Ascending aorta (tissue), 2 donors: ENCODE results near the gene MTOR. TPM values are rescaled to one million over a fixed set of nuclear protein-coding genes. Genes with fewer than 3 reads are reported as not detected.

Experiments
- DNase-seq, 2 donors: peaks; one replicate each; pipeline ENCODE4 v3.0.0-alpha.2; 2019; ENCODE audit warnings: low spot score in 2 of 2
- H3K27ac ChIP-seq, 2 donors: fragments of 200-600 bp; sonication (generic); one replicate each; pipeline ENCODE4 v1.5.1; 2016 to 2017; ENCODE audit warnings: mild to moderate bottlenecking in 1 of 2
- H3K27me3 ChIP-seq: fragments of 200-600 bp; sonication (generic); one replicate; pipeline ENCODE4 v1.5.1; 2017
- H3K36me3 ChIP-seq, 2 donors: fragments of 200-600 bp; sonication (generic); one replicate each; pipeline ENCODE4 v1.5.1; 2016
- H3K4me1 ChIP-seq, 2 donors: fragments of 200-600 bp; sonication (generic); one replicate each; pipeline ENCODE4 v1.5.1; 2016 to 2017; ENCODE audit warnings: mild to moderate bottlenecking in 1 of 2
- H3K4me3 ChIP-seq, 2 donors: fragments of 200-600 bp; sonication (generic); one replicate each; pipeline ENCODE4 v1.5.1; 2016 to 2017; ENCODE audit warnings: mild to moderate bottlenecking in 1 of 2
- H3K9me3 ChIP-seq, 2 donors: fragments of 200-600 bp; sonication (generic); one replicate each; pipeline ENCODE4 v1.5.1; 2016
- CTCF ChIP-seq, 3 experiments: fragments of 200-600 bp in 2 of 3; fragments of 450-650 bp in 1 of 3; sonication (generic) in 2 of 3; IDR thresholded peaks; one replicate each; pipeline ENCODE4 v1.5.1; 2016 to 2019; ENCODE audit warnings: antibody characterized with exemption in 3 of 3, mild to moderate bottlenecking in 1 of 3, moderate library complexity in 1 of 3
- intact Hi-C: fragments of 100-400 bp; cut with DNase I; formaldehyde crosslinking; loops from one replicate; pipeline ENCODE4 v1.15.1; 2023
- total RNA-seq: library from RNA; depleted of rRNA; stranded (reverse); fragments of >200 nt; gene quantifications from one replicate; pipeline ENCODE4 v1.1.0, GENCODE V29; 2016

The MTOR gene
- total RNA-seq, 1 donor from 2014 or later, result 28.0 TPM

- no peaks in the 10 kb centered on the region for H3K27me3 ChIP-seq
- H3K27ac ChIP-seq, result no peak overlapping the region
- TF ChIP-seq CTCF (IDR thresholded peaks at IDR 0.05), result no peak
- no peaks in the 10 kb centered on the region for H3K4me1 ChIP-seq
- intact Hi-C loops, result no loop called here
- H3K36me3 ChIP-seq, result peaks cover 48 to 75% of the 10 kb centered on the region in 2 donors
- H3K4me3 ChIP-seq, result no peak overlapping the region
- DNase-seq, result no peak
- no peaks in the 10 kb centered on the region for H3K9me3 ChIP-seq
Measured at GRCh38 chr1:11198257-11198656, 64.1 kb downstream of the MTOR start.

- DNase-seq, result no peak
- peaks cover 47 to 73% of the 10 kb centered on the region in 2 donors for H3K36me3 ChIP-seq
- no peak overlapping the region for H3K4me3 ChIP-seq
- intact Hi-C loops, result no loop called here
- H3K4me1 ChIP-seq, result no peaks in the 10 kb centered on the region
- no peak overlapping the region for H3K27ac ChIP-seq
- H3K9me3 ChIP-seq, result no peaks in the 10 kb centered on the region
- TF ChIP-seq CTCF (IDR thresholded peaks at IDR 0.05), result no peak
- no peaks in the 10 kb centered on the region for H3K27me3 ChIP-seq
Measured at GRCh38 chr1:11197359-11197758, 65.0 kb downstream of the MTOR start.

GRCh38 chr1:11196945-11197344 lies 65.4 kb downstream of the MTOR start:
- no peaks in the 10 kb centered on the region for H3K9me3 ChIP-seq
- TF ChIP-seq CTCF (IDR thresholded peaks at IDR 0.05), result no peak
- no peak overlapping the region for H3K27ac ChIP-seq
- H3K4me1 ChIP-seq, result no peaks in the 10 kb centered on the region
- H3K27me3 ChIP-seq, result no peaks in the 10 kb centered on the region
- intact Hi-C loops, result no loop called here
- peaks cover 44 to 73% of the 10 kb centered on the region in 2 donors for H3K36me3 ChIP-seq
- no peak for DNase-seq
- no peak overlapping the region for H3K4me3 ChIP-seq

- Histone ChIP-seq H3K36me3 (peaks cover 50 to 68% of the 10 kb centered on the region in 2 donors), H3K4me3 (no peak overlapping the region), H3K4me1 (no peaks in the 10 kb centered on the region), H3K9me3 (no peaks in the 10 kb centered on the region), H3K27me3 (no peaks in the 10 kb centered on the region), H3K27ac (no peak overlapping the region)
- intact Hi-C loops, result no loop called here
- TF ChIP-seq CTCF (IDR thresholded peaks at IDR 0.05), result no peak
- DNase-seq, result no peak
Measured at GRCh38 chr1:11194407-11195176, 67.8 kb downstream of the MTOR start.

GRCh38 chr1:11193376-11193775 lies 69.0 kb downstream of the MTOR start:
- intact Hi-C loops, result no loop called here
- TF ChIP-seq CTCF (IDR thresholded peaks at IDR 0.05), result no peak
- H3K4me3 ChIP-seq, result no peak overlapping the region
- H3K36me3 ChIP-seq, result peaks cover 41 to 58% of the 10 kb centered on the region in 2 donors
- H3K4me1 ChIP-seq, result no peaks in the 10 kb centered on the region
- H3K27me3 ChIP-seq, result no peaks in the 10 kb centered on the region
- no peak for DNase-seq
- H3K27ac ChIP-seq, result no peak overlapping the region
- H3K9me3 ChIP-seq, result no peaks in the 10 kb centered on the region
